Pancreas (tissue), 10 donors: Measurements from ENCODE around the gene PCAT7. TPM values are rescaled to one million over a fixed set of nuclear protein-coding genes. Genes with fewer than 3 reads are reported as not detected.
"Not testable (repeated sequence)": the region's sequence is repeated elsewhere in the genome, so short reads cannot be mapped to it uniquely, and the experiment has no call there.

Source experiments
- ATAC-seq, 4 donors: fragments of 200-7000 bp; cut with Tn5 transposase; one replicate each; pipeline versions ENCODE4 v1.8.0 to v1.9.1; 2020; ENCODE audit warnings: mild to moderate bottlenecking in 4 of 4, moderate library complexity in 4 of 4
- DNase-seq, 6 donors: peaks; one replicate each; pipeline ENCODE4 v3.0.0-alpha.2; 2020
- FAIRE-seq: peaks from 2 replicates; lab custom pipeline; 2012; peaks lifted over from hg19 to GRCh38; lab: Jason Lieb, UNC
- H3K27ac ChIP-seq, 4 donors: fragments of 200-600 bp; sonication (generic); 1 replicate in 3 of 4; 2 replicates in 1 of 4; pipeline versions ENCODE4 v1.5.0 to v1.8.0; 2020
- H3K27me3 ChIP-seq, 4 donors: fragments of 200-600 bp; one replicate each; pipeline ENCODE4 v1.8.0; 2021
- H3K36me3 ChIP-seq, 3 donors: fragments of 200-600 bp; sonication (generic) in 1 of 3; one replicate each; pipeline versions ENCODE4 v1.5.0 to v1.8.0; 2020 to 2021
- H3K4me1 ChIP-seq, 3 donors: fragments of 200-600 bp; one replicate each; pipeline ENCODE4 v1.8.0; 2021
- H3K4me3 ChIP-seq, 4 donors: fragments of 200-600 bp; sonication (generic) in 2 of 4; one replicate each; pipeline versions ENCODE4 v1.5.0 to v1.8.0; 2020 to 2021
- H3K9me3 ChIP-seq, 4 donors: fragments of 200-600 bp; one replicate each; pipeline ENCODE4 v1.8.0; 2021
- CTCF ChIP-seq, 4 donors: fragments of 200-600 bp; sonication (generic) in 3 of 4; IDR thresholded peaks; one replicate each; pipeline versions ENCODE4 v1.5.0 to v1.8.0; 2021; ENCODE audit warnings: antibody characterized with exemption in 4 of 4
- WGBS, 2 donors: extraction: QIAGEN DNeasy Blood & Tissue Kit; methylation state at CpG; one replicate each; pipeline ENCODE4 v1.1.7; 2013; 5-methylcytosine and 5-hydroxymethylcytosine counted together
- intact Hi-C, 3 donors: fragments of 100-400 bp; cut with DNase I; formaldehyde crosslinking; loops; one replicate each; pipeline versions ENCODE4 v1.11.1 to v1.14.2; 2022
- polyA plus RNA-seq, 2 donors: library from polyadenylated mRNA; stranded (reverse); fragments of 200-250 nt; gene quantifications; one replicate each; pipeline ENCODE4 v1.2.3, GENCODE V29; 2013
- total RNA-seq, 6 donors: library from RNA; stranded (reverse); fragmentation: NEBNext Ultra II Directional in 4 of 6; extraction: Animal tissue kit (Norgen Biotek cat#: 25700) in 4 of 6; gene quantifications; one replicate each; pipeline versions ENCODE4 v1.2.1 to v1.2.4, GENCODE V29; 2021 to 2023
- donor health status: healthy with polysubstance abuse.
- donor health status: DM: no; HTN: no; CAD: no; lungs with moderate emphysema.
- donor health status: DM: no; HTN: no; CAD: no.
- donor health status: control.
- donor health status: control.
- donor health status: Bipolar disorder and iron deficiency.
- donor health status: DM: yes; HTN: yes; CAD: no.
- donor health status: DM: no; HTN: no; CAD: no.
- donor health status: DM: no; HTN: no; CAD: no.
- donor health status: DM: yes; HTN: yes; CAD: no.

The PCAT7 gene
- total and polyA plus RNA-seq, 8 donors: 0.23 to 0.52 (median 0.31) TPM

GRCh38 chr9:94591876-94592275 lies 37.0 kb downstream of the PCAT7 start:
- DNase-seq: no peak
- Histone ChIP-seq H3K36me3 (no peaks in the 10 kb centered on the region), H3K9me3 (no peaks in the 10 kb centered on the region), H3K27ac (no peak overlapping the region), H3K27me3 (no peaks in the 10 kb centered on the region), H3K4me1 (peaks cover 0 to 4% (median 0%) of the 10 kb centered on the region in 3 donors), H3K4me3 (no peak overlapping the region)
- ATAC-seq: no peak
- intact Hi-C loops: no loop called here
- 92 to 95% methylated on average over 8 of the region's 8 CpGs for WGBS, 2 donors
- no peak for TF ChIP-seq CTCF (IDR thresholded peaks at IDR 0.05)
- no peak for FAIRE-seq

- H3K9me3 ChIP-seq, intact Hi-C loops, ATAC-seq, H3K36me3 ChIP-seq, H3K4me3 ChIP-seq, DNase-seq, H3K27me3 ChIP-seq, H3K4me1 ChIP-seq, FAIRE-seq, H3K27ac ChIP-seq: not testable (repeated sequence)
- 64 to 85% methylated on average over 7 of the region's 7 CpGs for WGBS, 2 donors
Measured at GRCh38 chr9:94592683-94593082, 37.8 kb downstream of the PCAT7 start.

GRCh38 chr9:94593459-94594345 lies 38.8 kb downstream of the PCAT7 start, which contains the start of gene FBP2:
TSS of gene FBP2 (minus strand) at chr9:94593824. CDS start at chr9:94593726, 98 bp downstream.
- Histone ChIP-seq H3K4me1 (peaks cover 0 to 4% (median 0%) of the 10 kb centered on the region in 3 donors), H3K36me3 (no peaks in the 10 kb centered on the region), H3K27ac (peak within 1 kb of the TSS in 1 of 4 donors; percentile 5), H3K9me3 (no peaks in the 10 kb centered on the region), H3K4me3 (no peak within 1 kb of the TSS), H3K27me3 (no peaks in the 10 kb centered on the region)
- intact Hi-C loops: no loop called here
- ATAC-seq (peak; percentile 84 to 96 (median 92)), FAIRE-seq (no peak), DNase-seq (peak in 5 of 6 donors; percentile 41 to 68 (median 42))
- WGBS, 2 donors: 43 to 57% methylated on average over 21 of the region's 21 CpGs
- TF ChIP-seq CTCF (IDR thresholded peaks at IDR 0.05): no peak

- DNase-seq (no peak), FAIRE-seq (no peak), ATAC-seq (no peak)
- Histone ChIP-seq H3K4me1 (peaks cover 0 to 4% (median 0%) of the 10 kb centered on the region in 3 donors), H3K4me3 (no peak overlapping the region), H3K27ac (no peak overlapping the region), H3K9me3 (no peaks in the 10 kb centered on the region), H3K36me3 (no peaks in the 10 kb centered on the region), H3K27me3 (no peaks in the 10 kb centered on the region)
- intact Hi-C loops: no loop called here
- no peak for TF ChIP-seq CTCF (IDR thresholded peaks at IDR 0.05)
- WGBS, 2 donors: 79 to 90% methylated on average over 7 of the region's 7 CpGs
Measured at GRCh38 chr9:94599102-94599501, 44.2 kb downstream of the PCAT7 start.

GRCh38 chr9:94600258-94600657 lies 45.4 kb downstream of the PCAT7 start:
- H3K36me3 ChIP-seq: no peaks in the 10 kb centered on the region
- H3K4me3 ChIP-seq: no peak overlapping the region
- TF ChIP-seq CTCF (IDR thresholded peaks at IDR 0.05): no peak
- H3K4me1 ChIP-seq: peaks cover 0 to 4% (median 0%) of the 10 kb centered on the region in 3 donors
- intact Hi-C loops: no loop called here
- ATAC-seq: no peak
- 83 to 89% methylated on average over 8 of the region's 8 CpGs for WGBS, 2 donors
- no peaks in the 10 kb centered on the region for H3K27me3 ChIP-seq
- no peak for DNase-seq
- no peaks in the 10 kb centered on the region for H3K9me3 ChIP-seq
- H3K27ac ChIP-seq: no peak overlapping the region
- no peak for FAIRE-seq
